GM19351 (cell line): ENCODE data around the gene NAV2.

ENCODE experiments used
- ATAC-seq: cut with Tn5 transposase; IDR thresholded peaks from one replicate; pipeline ENCODE4 v1.9.1; 2021; ENCODE audit warnings: mild to moderate bottlenecking, moderate library complexity; ENCODE audit not compliant: unreplicated experiment

NAV2 gene

DNA sequence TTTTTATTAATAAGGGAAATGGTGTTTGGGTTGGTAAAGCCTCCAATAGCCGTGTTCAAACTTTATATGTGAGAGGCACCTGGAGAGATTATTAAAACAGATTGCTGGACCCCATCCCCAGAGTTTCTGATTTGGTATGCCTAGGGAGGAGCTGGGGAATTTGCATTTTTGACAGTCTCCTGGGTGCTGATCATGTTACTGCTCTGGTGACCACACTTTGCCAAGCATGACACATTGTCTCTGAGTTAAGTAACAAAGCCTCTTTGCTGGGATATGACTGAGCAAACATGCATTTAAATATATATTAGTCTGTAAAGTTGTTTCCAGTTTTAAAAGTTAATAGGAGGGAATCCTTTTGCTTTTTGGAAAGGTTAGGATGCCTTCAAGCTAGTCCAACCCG lies 140.4 kb downstream of the NAV2 start:
- no peak for ATAC-seq

DNA sequence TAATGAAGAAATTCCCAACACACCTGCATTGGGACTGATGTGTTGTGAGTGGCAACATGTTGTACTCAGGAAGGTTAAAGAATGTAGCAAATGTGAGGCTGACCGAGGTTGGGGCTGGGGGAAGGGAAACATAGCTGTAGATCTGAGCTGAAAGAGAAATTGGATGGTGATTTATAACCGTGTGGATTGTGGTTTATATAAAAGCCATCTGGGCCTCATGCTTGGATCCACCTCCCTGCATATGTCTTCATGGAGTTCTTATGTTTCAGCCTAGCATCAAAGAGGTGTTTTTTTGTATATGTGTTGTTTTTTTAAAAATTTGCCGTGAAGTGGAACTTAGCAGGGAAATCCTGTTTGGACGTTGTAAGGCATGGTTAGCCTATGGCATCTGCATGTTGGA lies 141.3 kb downstream of the NAV2 start:
- no peak for ATAC-seq

DNA sequence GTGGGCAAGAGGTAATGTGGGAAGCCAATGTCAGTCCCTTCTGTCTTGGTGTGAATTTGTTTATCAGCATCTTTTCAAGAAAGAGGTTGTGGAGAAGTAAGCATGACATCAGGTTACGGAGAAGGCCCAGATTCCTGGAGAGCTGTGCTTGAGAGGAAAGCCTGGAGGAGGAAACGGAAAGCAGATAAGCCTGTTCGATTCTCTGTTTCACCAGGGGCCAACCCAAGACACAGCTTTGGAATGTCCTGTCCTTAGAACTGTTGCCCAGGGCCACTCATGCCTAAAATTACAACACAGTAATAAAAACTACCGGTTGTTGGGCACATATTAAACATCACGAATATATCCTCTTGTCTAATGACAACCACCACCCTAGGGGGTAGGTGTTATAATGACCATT lies 148.5 kb downstream of the NAV2 start:
- no peak for ATAC-seq

DNA sequence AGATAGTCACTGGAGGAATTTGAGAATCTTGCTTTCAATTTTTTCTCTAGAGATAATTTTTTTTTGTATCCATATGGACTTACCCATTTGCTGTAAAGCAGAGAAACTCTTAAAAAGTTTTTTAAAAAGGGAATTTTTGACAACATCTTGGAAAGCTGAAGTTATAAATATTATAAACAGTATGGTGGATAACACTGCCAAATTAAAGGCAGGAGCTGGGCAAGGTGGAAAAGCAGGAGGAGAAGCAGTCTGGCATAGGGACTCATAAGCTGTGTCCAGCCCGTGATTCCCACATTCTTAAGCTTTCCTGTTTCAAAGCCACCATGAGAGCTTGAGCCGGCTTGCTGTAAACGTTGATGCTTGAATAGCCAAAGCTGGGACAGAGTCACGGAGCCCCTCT lies 149.5 kb downstream of the NAV2 start:
- ATAC-seq, result no peak

- ATAC-seq, result no peak
Observed at GRCh38 chr11:19864141-19865140, 151.8 kb downstream of the NAV2 start.

- ATAC-seq, result no peak
Observed at GRCh38 chr11:19866037-19866436, 153.4 kb downstream of the NAV2 start.

DNA sequence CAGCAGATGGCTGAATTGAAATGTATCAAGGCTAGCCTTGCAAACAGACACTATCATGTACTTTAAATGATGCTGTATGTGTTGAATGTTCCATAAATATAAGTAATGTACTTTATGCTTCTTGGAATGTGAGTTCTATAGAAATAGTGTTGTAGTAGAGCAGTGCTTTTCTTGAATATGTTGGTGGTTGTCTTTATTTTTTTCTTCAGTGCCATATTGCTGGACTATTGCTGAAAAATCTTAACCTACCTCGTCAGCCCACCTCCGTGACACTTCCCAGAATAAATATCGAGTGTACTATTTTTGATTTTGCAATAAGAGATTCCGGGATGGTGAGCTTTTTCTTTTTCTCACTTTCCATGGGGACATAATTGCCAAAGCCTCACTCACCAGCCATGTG lies 153.9 kb downstream of the NAV2 start:
- no peak for ATAC-seq

DNA sequence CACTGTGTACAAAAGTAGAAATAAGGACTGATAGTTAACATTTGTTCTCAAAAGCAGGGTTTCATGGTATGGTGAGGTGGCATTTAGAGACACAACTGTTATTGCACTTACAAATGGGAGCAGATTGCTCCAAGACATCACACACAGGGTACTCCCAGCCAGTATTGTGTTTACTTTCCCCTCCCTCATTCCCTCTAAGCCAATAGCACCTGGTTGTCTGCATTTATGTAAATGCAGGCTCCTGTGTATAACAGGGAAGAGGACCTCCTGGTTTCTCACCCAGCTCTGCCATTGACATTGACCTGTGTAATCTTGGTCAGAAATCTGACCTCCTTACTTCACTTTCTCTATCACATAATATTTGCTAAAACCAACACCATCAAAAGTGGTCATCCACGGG lies 154.4 kb downstream of the NAV2 start:
- no peak for ATAC-seq

GRCh38 chr11:19868281-19868821 lies 155.7 kb downstream of the NAV2 start:
- ATAC-seq, result no peak

GRCh38 chr11:19868871-19869270 lies 156.2 kb downstream of the NAV2 start:
- no peak for ATAC-seq

GRCh38 chr11:19869466-19869865 lies 156.8 kb downstream of the NAV2 start:
- no peak for ATAC-seq

DNA sequence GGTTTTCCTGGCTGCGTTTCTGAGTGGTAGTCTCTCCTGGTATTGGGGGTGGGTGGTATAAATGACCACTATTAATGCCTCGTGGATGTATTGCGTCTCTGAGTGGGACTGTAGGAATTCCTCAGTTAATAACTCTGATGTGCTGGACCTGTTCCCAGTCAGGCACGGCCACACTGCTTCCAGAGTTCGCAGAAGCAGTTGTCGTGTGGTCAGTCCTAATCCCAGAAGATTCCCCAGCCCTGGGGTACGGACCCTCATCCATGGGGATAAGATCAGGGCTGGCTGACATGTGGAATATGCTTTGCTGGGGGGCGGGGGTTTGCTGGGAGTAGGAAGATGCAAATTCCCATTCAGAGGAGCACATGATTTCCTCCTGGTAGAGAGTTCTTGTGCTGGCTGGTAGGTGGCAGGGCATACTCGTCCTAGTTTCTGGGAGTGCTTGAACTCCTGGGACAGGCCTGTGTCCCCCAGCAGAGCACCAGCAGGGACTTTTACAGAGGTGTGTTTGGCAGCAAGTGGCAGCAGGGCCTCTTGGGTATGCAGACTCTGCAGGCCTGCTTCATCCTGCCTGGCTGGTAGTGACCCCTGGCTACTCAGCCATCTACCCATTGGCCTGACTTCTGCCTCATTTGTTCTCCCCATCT lies 157.4 kb downstream of the NAV2 start:
- no peak for ATAC-seq

- ATAC-seq, result no peak
Observed at GRCh38 chr11:19871531-19871930, 158.9 kb downstream of the NAV2 start.

GRCh38 chr11:19872512-19873145 lies 160.0 kb downstream of the NAV2 start:
- ATAC-seq, result no peak

DNA sequence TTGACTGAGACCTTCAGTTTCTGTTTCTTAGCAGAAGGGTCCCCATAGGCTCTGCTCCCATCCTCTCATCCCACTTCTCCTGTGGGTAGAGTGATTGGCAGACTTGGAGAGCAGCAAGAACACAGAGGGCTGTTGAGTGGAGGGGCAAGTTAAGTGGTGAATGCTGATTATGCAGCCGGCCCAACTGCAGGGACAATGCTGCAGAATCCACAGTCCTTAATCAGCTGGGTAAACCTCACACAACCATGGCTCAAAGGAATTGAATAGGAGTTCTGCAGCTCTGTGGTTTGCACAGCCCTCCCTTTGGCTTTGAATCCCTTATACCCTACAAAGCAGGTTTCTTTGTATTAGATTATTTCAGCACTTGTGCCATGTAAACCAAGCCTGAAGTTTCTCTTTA lies 161.1 kb downstream of the NAV2 start:
- ATAC-seq, result no peak

DNA sequence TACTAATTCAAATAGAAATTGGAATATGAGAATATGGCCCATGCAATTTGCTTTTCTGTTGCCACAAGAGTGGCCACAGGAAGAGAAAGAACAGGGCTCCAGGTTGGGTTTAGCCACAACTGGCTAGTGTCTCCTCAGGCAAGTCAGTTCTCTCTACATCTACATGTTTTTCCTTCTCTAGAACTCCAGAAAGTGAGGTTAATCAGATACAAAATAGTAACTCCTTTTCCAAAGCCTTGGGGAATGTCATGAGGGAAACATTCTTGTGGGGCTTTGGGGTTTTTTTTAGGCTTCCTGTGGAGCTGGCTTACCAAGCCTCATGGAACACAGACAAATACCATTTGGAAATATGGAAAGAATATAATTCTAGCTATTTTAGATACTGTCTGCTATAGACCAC lies 161.6 kb downstream of the NAV2 start:
- ATAC-seq, result no peak

- ATAC-seq, result no peak
Observed at GRCh38 chr11:19876750-19877149, 164.1 kb downstream of the NAV2 start.

DNA sequence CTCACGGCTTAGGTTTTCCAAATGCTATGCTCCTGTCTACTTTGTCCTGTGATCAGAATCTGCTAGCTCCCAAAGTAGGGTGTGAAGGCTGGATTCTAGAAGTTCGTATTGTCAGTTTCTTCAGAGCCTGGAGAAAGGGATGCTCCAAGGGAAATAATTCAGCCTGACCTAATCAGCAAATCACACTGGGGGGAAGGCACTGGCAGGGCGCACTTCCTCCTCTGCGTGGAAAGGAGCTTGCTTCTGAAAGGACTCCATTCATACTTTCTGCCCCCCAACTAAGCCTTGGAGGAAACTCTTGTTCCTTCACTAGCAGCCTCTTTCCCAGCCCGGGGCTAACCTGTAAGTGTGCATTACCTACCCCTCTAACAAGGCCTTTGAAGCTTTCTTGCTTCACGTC lies 165.9 kb downstream of the NAV2 start:
- no peak for ATAC-seq

DNA sequence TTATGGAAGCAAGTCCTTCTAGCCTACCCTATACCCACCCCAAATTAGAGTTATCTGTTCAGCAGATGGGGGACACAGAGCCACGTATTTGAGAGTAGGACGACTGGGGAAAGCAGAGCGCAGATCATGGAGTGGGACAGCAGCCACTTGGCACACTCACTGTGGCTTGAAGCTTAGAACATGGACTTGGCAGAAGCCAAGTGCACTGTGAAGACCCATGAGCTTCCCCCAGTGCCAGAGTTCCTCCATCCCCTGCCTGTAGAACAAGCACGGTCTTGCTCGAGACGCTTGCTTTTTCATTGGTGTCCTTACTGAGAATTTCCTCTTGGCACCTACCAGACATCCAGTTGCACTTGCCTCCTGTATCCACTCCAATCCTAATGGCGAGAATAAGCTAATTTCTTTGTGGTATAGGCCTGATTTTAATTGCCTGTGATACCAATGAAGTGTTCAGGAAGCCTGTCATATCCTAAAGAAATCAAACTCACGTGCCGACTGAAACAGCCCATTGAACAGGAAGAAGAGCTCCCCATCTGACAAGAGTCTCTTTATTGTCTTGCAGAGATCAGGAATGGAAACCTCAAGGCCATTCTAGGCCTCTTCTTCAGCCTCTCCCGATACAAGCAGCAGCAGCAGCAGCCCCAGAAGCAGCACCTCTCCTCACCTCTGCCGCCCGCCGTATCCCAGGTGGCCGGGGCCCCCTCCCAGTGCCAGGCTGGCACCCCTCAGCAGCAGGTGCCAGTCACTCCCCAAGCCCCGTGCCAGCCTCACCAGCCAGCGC lies 166.9 kb downstream of the NAV2 start:
- ATAC-seq, result no peak

- ATAC-seq, result no peak
Observed at GRCh38 chr11:19880088-19880345, 167.4 kb downstream of the NAV2 start.

DNA sequence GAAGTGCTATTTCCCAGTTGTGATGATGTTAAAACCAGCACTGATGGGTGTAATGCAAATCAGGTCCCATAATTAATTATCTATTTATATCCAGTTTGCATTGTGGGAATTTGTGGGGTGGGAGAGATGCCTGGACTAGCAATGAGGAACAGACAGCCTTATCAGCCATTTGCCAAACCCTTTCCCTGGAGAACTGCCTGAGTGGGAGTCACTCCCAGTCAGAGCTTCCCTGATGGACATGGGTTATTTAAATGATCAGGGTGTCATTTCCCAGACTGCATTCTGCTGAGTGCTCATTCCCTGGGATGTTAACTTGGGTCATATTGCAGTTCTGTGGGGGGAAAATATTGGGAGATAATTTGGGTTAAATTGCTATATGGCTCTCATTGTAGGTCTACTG lies 168.5 kb downstream of the NAV2 start:
- no peak for ATAC-seq
